HTR-8/SVneo (cell line): ENCODE data around the gene ELF1.
A peak's percentile ranks its signal among the peaks of the same experiment; 100 is the strongest.
"Not testable (repeated sequence)": the region's sequence is repeated elsewhere in the genome, so short reads cannot be mapped to it uniquely, and the experiment has no call there.

Experiments used
- DNase-seq: peaks from one replicate; pipeline ENCODE4 v3.0.0; 2011; ENCODE audit warnings: low spot score, mixed read lengths; ENCODE audit not compliant: insufficient read length
- FAIRE-seq: peaks from 2 replicates; lab custom pipeline; 2011; peaks lifted over from hg19 to GRCh38; lab: Jason Lieb, UNC

The ELF1 gene

GRCh38 chr13:40984668-40985366, 34.3 kb downstream of the ELF1 start:
- FAIRE-seq (no peak), DNase-seq (no peak)

- FAIRE-seq (no peak), DNase-seq (no peak)
Observed at GRCh38 chr13:40983725-40984667, 35.1 kb downstream of the ELF1 start.

GRCh38 chr13:40983259-40983658, 35.9 kb downstream of the ELF1 start:
- DNase-seq (no peak), FAIRE-seq (no peak)

GRCh38 chr13:40982772-40983171, 36.3 kb downstream of the ELF1 start:
- FAIRE-seq, result no peak
- no peak for DNase-seq

GRCh38 chr13:40981949-40982348, 37.2 kb downstream of the ELF1 start:
- FAIRE-seq (no peak), DNase-seq (no peak)

- FAIRE-seq, result no peak
- DNase-seq, result no peak
Observed at GRCh38 chr13:40981361-40981760, 37.8 kb downstream of the ELF1 start.

GRCh38 chr13:40980461-40980860, 38.7 kb downstream of the ELF1 start:
- DNase-seq (no peak), FAIRE-seq (no peak)

GRCh38 chr13:40979232-40979631, 39.9 kb downstream of the ELF1 start:
- DNase-seq, result no peak
- no peak for FAIRE-seq

- FAIRE-seq, DNase-seq: not testable (repeated sequence)
Observed at GRCh38 chr13:40978109-40978508, 41.0 kb downstream of the ELF1 start.

- FAIRE-seq, result no peak
Observed at GRCh38 chr13:40975441-40975840, 43.7 kb downstream of the ELF1 start.

GRCh38 chr13:40974460-40975407, 44.4 kb downstream of the ELF1 start:
- DNase-seq (peak; percentile 8), FAIRE-seq (no peak)

More at GRCh38 chr13:40975441-40975840, 43.7 kb downstream of the ELF1 start:
- no peak for DNase-seq

GRCh38 chr13:40973409-40973808, 45.7 kb downstream of the ELF1 start:
- DNase-seq (no peak), FAIRE-seq (no peak)

GRCh38 chr13:40971321-40971720, 47.8 kb downstream of the ELF1 start:
- no peak for FAIRE-seq
- no peak for DNase-seq

GRCh38 chr13:40970803-40971202, 48.3 kb downstream of the ELF1 start:
- FAIRE-seq (no peak), DNase-seq (no peak)

- DNase-seq (no peak), FAIRE-seq (no peak)
Observed at GRCh38 chr13:40969169-40969901, 49.8 kb downstream of the ELF1 start.

- DNase-seq (no peak), FAIRE-seq (no peak)
Observed at GRCh38 chr13:40968416-40969000, 50.6 kb downstream of the ELF1 start.

GRCh38 chr13:40966298-40966697, 52.8 kb downstream of the ELF1 start:
- FAIRE-seq, result no peak
- no peak for DNase-seq

GRCh38 chr13:40963927-40964326, 55.2 kb downstream of the ELF1 start:
- no peak for FAIRE-seq

GRCh38 chr13:40961826-40962225, 57.3 kb downstream of the ELF1 start:
- DNase-seq (no peak), FAIRE-seq (no peak)

More at GRCh38 chr13:40963927-40964326, 55.2 kb downstream of the ELF1 start:
- no peak for DNase-seq
